ENCODE data around the gene CTNNBL1. TPM values are rescaled to one million over a fixed set of nuclear protein-coding genes. Genes with fewer than 3 reads are reported as not detected.
A peak's percentile ranks its signal among the peaks of the same experiment; 100 is the strongest.

Gene CTNNBL1
- total and polyA plus RNA-seq, 12 donors = 5.5 to 75.5 (median 37.7) TPM

DNA sequence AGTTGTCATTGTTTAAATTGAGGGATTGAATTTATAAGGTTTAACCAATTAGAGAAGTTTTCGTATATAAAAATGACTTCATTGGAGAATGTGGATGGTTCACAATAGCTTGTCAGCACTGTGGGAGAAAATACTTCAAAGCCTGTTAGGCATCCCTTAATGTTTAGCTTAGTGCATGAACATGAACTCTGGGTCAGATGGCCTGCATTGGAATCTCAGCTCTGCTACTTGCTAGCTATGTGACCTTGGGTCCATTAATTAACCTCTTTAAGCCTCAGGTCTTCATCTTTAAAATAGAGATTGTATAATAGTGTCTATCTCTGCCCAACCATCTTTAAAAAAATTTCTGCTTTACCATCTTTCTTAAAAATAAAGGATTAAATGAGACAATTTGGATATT, 11.1 kb downstream of the CTNNBL1 start:
- TF ChIP-seq, protein P1, sequence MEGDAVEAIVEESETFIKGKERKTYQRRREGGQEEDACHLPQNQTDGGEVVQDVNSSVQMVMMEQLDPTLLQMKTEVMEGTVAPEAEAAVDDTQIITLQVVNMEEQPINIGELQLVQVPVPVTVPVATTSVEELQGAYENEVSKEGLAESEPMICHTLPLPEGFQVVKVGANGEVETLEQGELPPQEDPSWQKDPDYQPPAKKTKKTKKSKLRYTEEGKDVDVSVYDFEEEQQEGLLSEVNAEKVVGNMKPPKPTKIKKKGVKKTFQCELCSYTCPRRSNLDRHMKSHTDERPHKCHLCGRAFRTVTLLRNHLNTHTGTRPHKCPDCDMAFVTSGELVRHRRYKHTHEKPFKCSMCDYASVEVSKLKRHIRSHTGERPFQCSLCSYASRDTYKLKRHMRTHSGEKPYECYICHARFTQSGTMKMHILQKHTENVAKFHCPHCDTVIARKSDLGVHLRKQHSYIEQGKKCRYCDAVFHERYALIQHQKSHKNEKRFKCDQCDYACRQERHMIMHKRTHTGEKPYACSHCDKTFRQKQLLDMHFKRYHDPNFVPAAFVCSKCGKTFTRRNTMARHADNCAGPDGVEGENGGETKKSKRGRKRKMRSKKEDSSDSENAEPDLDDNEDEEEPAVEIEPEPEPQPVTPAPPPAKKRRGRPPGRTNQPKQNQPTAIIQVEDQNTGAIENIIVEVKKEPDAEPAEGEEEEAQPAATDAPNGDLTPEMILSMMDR (IDR thresholded peaks at IDR 0.05) = no peak
- TF ChIP-seq POLR2A (IDR thresholded peaks at IDR 0.05) = no peak
- 93 to 99% (median 96%) methylated on average over 1 of the region's 1 CpG for WGBS, 4 donors
- Histone ChIP-seq H3K27me3 (no peaks in the 10 kb centered on the region), H3K4me1 (replicated peaks in 1 of 2) (no peaks in the 10 kb centered on the region), H3K9me3 (replicated peaks in 1 of 3) (no peaks in the 10 kb centered on the region), H3K4me3 (no peak overlapping the region), H3K27ac (no peak overlapping the region), H3K36me3 (replicated peaks in 1 of 2) (no peaks in the 10 kb centered on the region)
- intact Hi-C loops (cut with DNase I) = no loop called here
- DNase-seq = no peak

DNA sequence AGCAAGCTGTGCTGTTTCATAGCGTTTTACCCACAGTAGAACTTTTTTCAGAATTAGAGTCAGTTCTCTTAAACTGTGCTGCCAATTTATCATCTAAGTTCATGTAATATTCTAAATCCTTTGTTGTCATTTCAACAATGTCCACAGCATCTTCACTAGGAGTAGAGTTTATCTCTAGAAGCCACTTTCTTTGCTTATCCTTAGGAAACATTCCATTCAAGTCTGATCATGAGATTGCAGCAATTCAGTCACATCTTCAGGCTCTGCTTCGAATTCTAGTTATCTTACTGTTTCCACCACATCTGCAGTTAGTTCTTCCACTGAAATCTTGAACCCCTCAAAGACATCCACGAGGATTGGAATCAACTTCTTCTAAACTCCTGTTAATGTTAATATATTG, 12.5 kb downstream of the CTNNBL1 start:
- TF ChIP-seq, protein P1 (IDR thresholded peaks at IDR 0.05) = no peak
- no peak for TF ChIP-seq POLR2A (IDR thresholded peaks at IDR 0.05)
- no peak for DNase-seq
- H3K27me3 ChIP-seq = no peaks in the 10 kb centered on the region
- no peaks in the 10 kb centered on the region for H3K4me1 ChIP-seq (replicated peaks in 1 of 2)
- 93 to 96% (median 94%) methylated on average over 3 of the region's 3 CpGs for WGBS, 4 donors
- no peaks in the 10 kb centered on the region for H3K9me3 ChIP-seq (replicated peaks in 1 of 3)
- intact Hi-C loops (cut with DNase I) = no loop called here
- no peak overlapping the region for H3K27ac ChIP-seq
- no peaks in the 10 kb centered on the region for H3K36me3 ChIP-seq (replicated peaks in 1 of 2)
- H3K4me3 ChIP-seq = no peak overlapping the region

DNA sequence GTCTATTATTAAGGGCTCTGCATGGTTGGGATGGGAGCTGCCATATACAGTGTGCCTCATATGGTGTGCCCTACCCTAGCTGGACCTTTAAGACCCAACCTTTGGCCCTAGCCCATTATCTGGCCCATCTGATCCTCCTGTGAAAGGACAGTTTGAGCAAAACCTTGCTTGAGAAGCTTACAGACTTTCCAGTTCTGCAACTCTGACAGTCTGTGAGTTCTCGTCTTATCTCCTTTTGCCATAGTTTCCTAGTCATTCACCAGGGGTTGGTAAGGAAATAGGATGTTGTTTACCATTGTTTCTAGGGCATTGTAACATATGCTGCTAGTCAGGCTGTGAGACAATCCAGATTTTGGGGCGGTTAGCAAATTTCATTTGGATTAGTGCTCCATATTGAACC, 17.2 kb downstream of the CTNNBL1 start:
- Histone ChIP-seq H3K4me1 (replicated peaks in 1 of 2) (peaks cover 0 to 20% of the 10 kb centered on the region in 2 donors), H3K9me3 (replicated peaks in 1 of 3) (no peaks in the 10 kb centered on the region), H3K27me3 (no peaks in the 10 kb centered on the region), H3K4me3 (no peak overlapping the region), H3K27ac (no peak overlapping the region), H3K36me3 (replicated peaks in 1 of 2) (no peaks in the 10 kb centered on the region)
- no peak for DNase-seq
- TF ChIP-seq, protein P1 (IDR thresholded peaks at IDR 0.05) = no peak
- no peak for TF ChIP-seq POLR2A (IDR thresholded peaks at IDR 0.05)
- 87 to 100% (median 89%) methylated on average over 2 of the region's 2 CpGs for WGBS, 4 donors
- intact Hi-C loops (cut with DNase I) = no loop called here

DNA sequence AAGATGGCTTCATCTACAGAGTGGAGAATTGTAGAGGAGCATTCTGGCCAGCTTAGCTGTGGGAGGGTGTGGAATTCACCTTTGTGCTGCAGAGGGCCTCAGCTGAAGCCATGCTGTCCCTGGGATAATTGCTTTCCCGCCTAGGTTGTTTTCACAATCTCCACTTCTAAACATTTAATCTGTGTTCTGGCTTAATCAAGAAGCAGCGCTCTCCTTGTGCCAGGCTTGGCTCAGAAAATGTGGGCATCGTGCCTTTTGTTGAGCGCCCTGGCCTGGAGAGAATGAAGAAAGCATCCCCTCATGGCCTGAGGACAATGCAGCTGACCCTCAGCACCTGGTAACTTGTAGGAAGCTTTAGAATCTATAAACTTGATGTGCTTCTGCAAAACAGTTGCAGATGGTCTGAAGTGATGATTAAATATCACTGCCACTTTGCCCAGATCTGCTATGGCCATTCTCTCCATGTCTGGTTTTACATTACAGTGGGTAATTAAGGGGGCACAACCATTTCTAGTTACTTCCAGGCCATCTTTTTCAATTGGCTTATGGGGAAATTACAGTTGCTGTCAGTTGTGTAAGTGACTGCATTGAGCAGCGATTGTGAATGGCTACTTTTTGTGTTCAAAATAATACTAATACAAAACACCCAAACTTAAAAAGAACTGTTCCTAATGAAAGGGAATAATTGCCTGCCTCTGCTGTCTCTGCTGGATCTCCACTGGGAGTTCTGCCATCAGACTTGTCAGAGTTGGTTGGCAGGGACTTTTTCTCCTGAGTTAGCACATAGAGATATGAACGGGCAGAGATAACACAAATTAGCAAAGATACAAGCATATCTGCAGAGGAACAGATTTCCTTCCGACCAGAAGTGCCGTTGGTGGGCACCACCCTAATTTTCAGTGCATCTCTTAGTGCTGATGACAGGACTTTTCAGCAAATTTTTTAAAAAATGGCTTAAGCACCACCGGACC, 18.4 kb downstream of the CTNNBL1 start:
- H3K4me3 ChIP-seq = no peak overlapping the region
- DNase-seq = peak in 2 of 7 donors; percentile 18 to 26
- no peaks in the 10 kb centered on the region for H3K27me3 ChIP-seq
- TF ChIP-seq, protein P1 (IDR thresholded peaks at IDR 0.05) = no peak
- no peak for TF ChIP-seq POLR2A (IDR thresholded peaks at IDR 0.05)
- intact Hi-C loops (cut with DNase I) = no loop called here
- H3K27ac ChIP-seq = peak overlapping the region in 1 of 5 donors; percentile 6
- H3K36me3 ChIP-seq (replicated peaks in 1 of 2) = no peaks in the 10 kb centered on the region
- no peaks in the 10 kb centered on the region for H3K9me3 ChIP-seq (replicated peaks in 1 of 3)
- H3K4me1 ChIP-seq (replicated peaks in 1 of 2) = peaks cover 0 to 20% of the 10 kb centered on the region in 2 donors
- 61 to 68% (median 64%) methylated on average over 9 of the region's 9 CpGs for WGBS, 4 donors
